SK-N-SH treated with all-trans-retinoic acid at 6 μM for 48 hours (cell line): ENCODE results near the gene POU6F2.

ENCODE experiments used
- ARNTL ChIP-seq: fragments of 450-650 bp; formaldehyde crosslinking; IDR thresholded peaks from 2 replicates; pipeline ENCODE4 v1.5.0; 2020; ENCODE audit warnings: low read depth, mild to moderate bottlenecking, moderate library complexity, borderline replicate concordance
- CSRNP3 ChIP-seq: fragments of 250-450 bp; sonication (Bioruptor Pico); IDR thresholded peaks from 2 replicates; pipeline ENCODE4 v1.5.1; 2021; ENCODE audit warnings: mild to moderate bottlenecking, moderate library complexity
- ESRRG ChIP-seq: fragments of 250-450 bp; sonication (Bioruptor Pico); IDR thresholded peaks from 2 replicates; pipeline ENCODE4 v1.6.1; 2021; ENCODE audit warnings: mild to moderate bottlenecking
- GLIS3 ChIP-seq: fragments of 250-450 bp; sonication (Bioruptor Pico); IDR thresholded peaks from 2 replicates; pipeline ENCODE4 v1.5.0; 2020; ENCODE audit warnings: mild to moderate bottlenecking, moderate library complexity
- PATZ1 ChIP-seq: fragments of 250-450 bp; sonication (Bioruptor Pico); IDR thresholded peaks from 2 replicates; pipeline ENCODE4 v1.8.0; 2020; ENCODE audit warnings: mild to moderate bottlenecking, moderate library complexity, borderline replicate concordance
- POU6F1 ChIP-seq: fragments of 250-450 bp; sonication (Bioruptor Pico); IDR thresholded peaks from 2 replicates; pipeline ENCODE4 v1.8.0; 2021; ENCODE audit warnings: low read depth, mild to moderate bottlenecking, moderate library complexity, borderline replicate concordance
- RARB ChIP-seq: fragments of 250-450 bp; sonication (Bioruptor Pico); IDR thresholded peaks from 2 replicates; pipeline ENCODE4 v1.8.0; 2021; ENCODE audit warnings: mild to moderate bottlenecking, moderate library complexity
- TCF4 ChIP-seq: fragments of 250-450 bp; sonication (Bioruptor Pico); IDR thresholded peaks from 2 replicates; pipeline ENCODE4 v1.8.0; 2021; ENCODE audit warnings: mild to moderate bottlenecking, moderate library complexity, borderline replicate concordance
- TOX ChIP-seq: fragments of 250-450 bp; sonication (Bioruptor Pico); IDR thresholded peaks from 2 replicates; pipeline ENCODE4 v1.8.0; 2021; ENCODE audit warnings: mild to moderate bottlenecking, moderate library complexity, borderline replicate concordance
- ZFP30 ChIP-seq: fragments of 450-650 bp; formaldehyde crosslinking; IDR thresholded peaks from 2 replicates; pipeline ENCODE4 v1.5.0; 2022; ENCODE audit warnings: mild to moderate bottlenecking, moderate library complexity
- ZNF565 ChIP-seq: fragments of 450-650 bp; formaldehyde crosslinking; conservative IDR thresholded peaks from 2 replicates; pipeline ENCODE4 v1.5.0; 2020; ENCODE audit warnings: low read depth, mild to moderate bottlenecking, moderate library complexity

- TF ChIP-seq ZNF565 (CRISPR knock-in tag) (no peak), GLIS3 (CRISPR knock-in tag) (no peak), PATZ1 (CRISPR knock-in tag) (no peak), ZFP30 (CRISPR knock-in tag) (no peak), ARNTL (no peak), TOX (CRISPR knock-in tag) (no peak), POU6F1 (CRISPR knock-in tag) (no peak), RARB (CRISPR knock-in tag) (no peak), TCF4 (no peak), ESRRG (CRISPR knock-in tag) (no peak), CSRNP3 (no peak)
Measured at GRCh38 chr7:39240864-39241263, 263.2 kb downstream of the POU6F2 start.
